Measurements from ENCODE around the gene CPAMD8.

DNA sequence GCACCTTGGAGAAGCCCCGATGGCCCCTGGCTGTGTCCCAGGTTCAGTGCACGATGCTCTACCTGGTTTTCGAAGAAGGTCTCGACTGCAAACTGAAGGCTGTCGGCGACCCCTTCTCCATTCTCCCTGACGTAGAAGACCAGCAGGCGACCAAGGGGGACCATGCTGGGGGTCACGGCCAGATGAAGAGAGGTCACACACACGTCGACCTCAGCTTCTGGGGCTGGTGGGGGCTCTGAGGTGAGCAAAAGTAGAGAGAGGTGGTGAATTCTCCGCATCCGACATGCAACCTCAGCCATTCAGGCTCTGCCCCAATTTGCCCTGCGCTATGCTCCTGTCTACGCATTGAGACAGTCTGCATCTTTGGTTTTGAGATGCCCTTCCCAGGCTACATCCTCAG, 49.3 kb downstream of the CPAMD8 start:
- TF ChIP-seq POLR2AphosphoS5 (IDR thresholded peaks at IDR 0.05; ENCODE audit: low read length) = no peak
- TF ChIP-seq RFX5 (IDR thresholded peaks at IDR 0.05; ENCODE audit: low read depth, low read length) = no peak
- TF ChIP-seq, protein P1, sequence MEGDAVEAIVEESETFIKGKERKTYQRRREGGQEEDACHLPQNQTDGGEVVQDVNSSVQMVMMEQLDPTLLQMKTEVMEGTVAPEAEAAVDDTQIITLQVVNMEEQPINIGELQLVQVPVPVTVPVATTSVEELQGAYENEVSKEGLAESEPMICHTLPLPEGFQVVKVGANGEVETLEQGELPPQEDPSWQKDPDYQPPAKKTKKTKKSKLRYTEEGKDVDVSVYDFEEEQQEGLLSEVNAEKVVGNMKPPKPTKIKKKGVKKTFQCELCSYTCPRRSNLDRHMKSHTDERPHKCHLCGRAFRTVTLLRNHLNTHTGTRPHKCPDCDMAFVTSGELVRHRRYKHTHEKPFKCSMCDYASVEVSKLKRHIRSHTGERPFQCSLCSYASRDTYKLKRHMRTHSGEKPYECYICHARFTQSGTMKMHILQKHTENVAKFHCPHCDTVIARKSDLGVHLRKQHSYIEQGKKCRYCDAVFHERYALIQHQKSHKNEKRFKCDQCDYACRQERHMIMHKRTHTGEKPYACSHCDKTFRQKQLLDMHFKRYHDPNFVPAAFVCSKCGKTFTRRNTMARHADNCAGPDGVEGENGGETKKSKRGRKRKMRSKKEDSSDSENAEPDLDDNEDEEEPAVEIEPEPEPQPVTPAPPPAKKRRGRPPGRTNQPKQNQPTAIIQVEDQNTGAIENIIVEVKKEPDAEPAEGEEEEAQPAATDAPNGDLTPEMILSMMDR (IDR thresholded peaks at IDR 0.05 in 2 of 3, conservative IDR thresholded peaks at IDR 0.05 in 1 of 3; ENCODE audit: control insufficient read depth in 2 of 3, extremely low read depth in 1 of 3, insufficient read depth in 1 of 3, low read depth in 3 of 3, low read length in 3 of 3) = no peak
- no peak for TF ChIP-seq ETV6 (conservative IDR thresholded peaks at IDR 0.05 in 1 of 2, IDR thresholded peaks at IDR 0.05 in 1 of 2; ENCODE audit: borderline replicate concordance in 1 of 2, low read depth in 1 of 2)
- no peak for TF ChIP-seq SPI1 (IDR thresholded peaks at IDR 0.05; ENCODE audit: borderline replicate concordance, insufficient read depth, low read depth, low read length)
- TF ChIP-seq MXI1 (IDR thresholded peaks at IDR 0.05; ENCODE audit: low read depth, low read length) = no peak
- no peak for TF ChIP-seq GABPA (IDR thresholded peaks at IDR 0.05; ENCODE audit: low read depth)
- TF ChIP-seq NBN (IDR thresholded peaks at IDR 0.05) = no peak
- TF ChIP-seq YY1 (IDR thresholded peaks at IDR 0.05; ENCODE audit: low read depth, low read length) = no peak
- no peak for TF ChIP-seq ZNF384 (IDR thresholded peaks at IDR 0.05; ENCODE audit: borderline replicate concordance, low read depth, low read length)
- no peak for TF ChIP-seq TCF12 (IDR thresholded peaks at IDR 0.05; ENCODE audit: low read depth, low read length)
- no peak for TF ChIP-seq POLR2A (IDR thresholded peaks at IDR 0.05; ENCODE audit: low read depth, low read length)
- TF ChIP-seq EZH2 (IDR thresholded peaks at IDR 0.05; ENCODE audit: borderline replicate concordance, control insufficient read depth, low read depth, low read length) = no peak

All from GM12878 (cell line).